Activated naive CD4-positive, alpha-beta T cell treated with anti-CD3 and anti-CD28 coated beads, Interleukin-2, amount 10 ng/mL, durations not matched to agents 7 days and 5 days (primary cell): ENCODE measurements around the gene ZMYND8.

Experiments
- CTCF ChIA-PET: fragments of 350-600 bp; sonication (Branson Sonifier 250); formaldehyde crosslinking; loops from one replicate; lab custom pipeline; 2021; ENCODE audit warnings: antibody characterized with exemption; lab: Charles Lee
- DNase-seq: peaks from one replicate; pipeline ENCODE4 v3.0.0-alpha.2; 2020
- H3K27ac Mint-ChIP-seq: one replicate; pipeline ENCODE4 v1.8.0; 2021; ENCODE audit warnings: mild to moderate bottlenecking, moderate library complexity, mixed read lengths
- H3K27me3 Mint-ChIP-seq: one replicate; pipeline ENCODE4 v1.8.0; 2021; ENCODE audit warnings: mild to moderate bottlenecking, mixed read lengths
- H3K36me3 Mint-ChIP-seq: one replicate; pipeline ENCODE4 v1.8.0; 2021; ENCODE audit warnings: mixed read lengths
- H3K4me1 Mint-ChIP-seq: one replicate; pipeline ENCODE4 v1.8.0; 2021; ENCODE audit warnings: mixed read lengths
- H3K4me3 Mint-ChIP-seq: one replicate; pipeline ENCODE4 v1.8.0; 2021; ENCODE audit warnings: mild to moderate bottlenecking, moderate library complexity, mixed read lengths
- H3K9me3 Mint-ChIP-seq: one replicate; pipeline ENCODE4 v1.8.0; 2021; ENCODE audit warnings: mixed read lengths

ZMYND8 gene

DNA sequence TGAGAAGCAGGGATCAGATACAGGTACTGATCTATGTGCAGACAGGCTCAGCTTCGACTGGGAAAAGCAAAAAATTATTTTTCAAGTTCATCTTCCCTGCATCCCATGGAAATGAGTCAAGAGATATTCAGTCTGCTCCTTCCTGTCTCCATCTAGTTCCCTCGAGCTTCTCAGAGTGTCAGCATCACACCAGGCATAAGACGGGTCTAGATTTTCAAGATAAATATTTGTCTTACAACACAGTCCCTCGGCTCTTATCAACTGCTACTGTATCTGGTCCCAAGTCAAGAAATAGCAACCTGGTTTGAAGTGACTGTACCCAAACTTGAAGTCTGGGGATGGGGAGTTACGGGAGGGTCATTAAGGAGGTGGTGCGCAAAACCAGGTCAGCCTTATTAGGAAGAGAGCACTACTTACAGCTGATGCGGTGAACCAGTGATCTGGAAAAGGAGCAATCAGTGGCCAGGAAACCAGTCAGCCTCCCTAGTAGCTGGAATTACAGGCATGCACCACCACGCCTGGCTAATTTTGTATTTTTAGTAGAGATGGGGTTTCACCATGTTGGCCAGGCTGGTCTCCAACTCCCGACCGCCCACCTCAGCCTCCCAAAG is 29.7 kb downstream of the ZMYND8 start:
- Mint-ChIP-seq H3K4me1 (peaks cover 23% of the 10 kb centered on the region), H3K27me3 (no peaks in the 10 kb centered on the region), H3K27ac (peak overlapping the region; percentile 19), H3K9me3 (no peaks in the 10 kb centered on the region), H3K4me3 (no peak overlapping the region), H3K36me3 (peaks cover 32% of the 10 kb centered on the region)
- CTCF ChIA-PET, result interaction anchor here (3.1 kb wide), 1 partner anchor 57 kb away, joined by 8 read pairs; no protein-coding TSS in a partner anchor
- DNase-seq, result no peak

- DNase-seq, result no peak
- CTCF ChIA-PET, result no interaction called here
- Mint-ChIP-seq H3K27me3 (no peaks in the 10 kb centered on the region), H3K4me1 (peaks cover 27% of the 10 kb centered on the region), H3K27ac (no peak overlapping the region), H3K4me3 (no peak overlapping the region), H3K9me3 (no peaks in the 10 kb centered on the region), H3K36me3 (peaks cover 22% of the 10 kb centered on the region)
Observed at GRCh38 chr20:47325242-47325641, 31.3 kb downstream of the ZMYND8 start.

- Mint-ChIP-seq H3K9me3 (no peaks in the 10 kb centered on the region), H3K4me3 (no peak overlapping the region), H3K27me3 (no peaks in the 10 kb centered on the region), H3K4me1 (peaks cover 63% of the 10 kb centered on the region), H3K36me3 (peaks cover 19% of the 10 kb centered on the region), H3K27ac (no peak overlapping the region)
- DNase-seq, result no peak
- CTCF ChIA-PET, result no interaction called here
Observed at GRCh38 chr20:47320990-47321805, 35.3 kb downstream of the ZMYND8 start.

DNA sequence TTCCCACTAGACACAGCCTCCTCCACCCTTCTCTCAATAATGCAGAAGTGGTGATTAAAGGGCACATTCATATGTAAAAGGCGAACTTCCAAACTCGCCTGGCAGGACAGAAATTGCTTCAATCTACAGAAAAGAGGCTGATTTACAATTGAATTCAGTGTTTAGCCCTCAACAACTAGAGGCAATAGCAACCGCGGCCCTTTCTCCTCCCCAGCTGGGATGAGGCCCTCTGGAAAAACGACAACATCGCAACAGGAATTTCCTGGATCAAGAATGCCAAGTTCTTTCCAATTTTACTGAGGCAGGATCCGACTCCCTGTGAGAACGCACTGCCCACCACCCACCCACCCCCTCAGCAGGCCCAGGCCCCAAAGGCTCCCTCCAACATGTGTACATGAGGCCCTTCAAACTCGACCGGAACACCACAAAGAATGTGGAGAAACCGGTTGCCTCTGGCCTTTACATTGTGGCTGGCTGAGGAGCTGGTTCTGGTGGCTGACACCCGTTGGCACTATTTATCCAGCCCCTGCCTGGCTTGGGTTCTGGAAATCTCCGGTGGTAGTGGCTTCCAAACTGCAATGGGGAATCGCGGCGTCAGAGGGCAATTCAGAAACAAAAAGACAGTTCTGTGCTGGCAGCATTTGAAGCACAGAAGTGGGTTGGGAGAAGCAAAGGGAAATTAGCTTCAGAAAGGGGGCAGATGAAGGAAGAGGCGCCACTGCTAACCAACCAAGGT is 36.8 kb downstream of the ZMYND8 start:
- Mint-ChIP-seq H3K4me3 (no peak overlapping the region), H3K36me3 (peaks cover 24% of the 10 kb centered on the region), H3K4me1 (peaks cover 77% of the 10 kb centered on the region), H3K27ac (peak overlapping the region; percentile 76), H3K27me3 (no peaks in the 10 kb centered on the region), H3K9me3 (no peaks in the 10 kb centered on the region)
- DNase-seq, result no peak
- CTCF ChIA-PET, result interaction anchor here (1.8 kb wide), 1 partner anchor 46 kb away, joined by 5 read pairs; no protein-coding TSS in a partner anchor

- H3K27me3 Mint-ChIP-seq, result no peaks in the 10 kb centered on the region
- H3K27ac Mint-ChIP-seq, result peak overlapping the region; percentile 76
- peaks cover 81% of the 10 kb centered on the region for H3K4me1 Mint-ChIP-seq
- peak; percentile 30 for DNase-seq
- no peaks in the 10 kb centered on the region for H3K9me3 Mint-ChIP-seq
- CTCF ChIA-PET, result interaction anchor here (1.8 kb wide), 1 partner anchor 46 kb away, joined by 5 read pairs; no protein-coding TSS in a partner anchor
- H3K4me3 Mint-ChIP-seq, result peak overlapping the region; percentile 21
- peaks cover 26% of the 10 kb centered on the region for H3K36me3 Mint-ChIP-seq
Observed at GRCh38 chr20:47318586-47319516, 37.6 kb downstream of the ZMYND8 start.

DNA sequence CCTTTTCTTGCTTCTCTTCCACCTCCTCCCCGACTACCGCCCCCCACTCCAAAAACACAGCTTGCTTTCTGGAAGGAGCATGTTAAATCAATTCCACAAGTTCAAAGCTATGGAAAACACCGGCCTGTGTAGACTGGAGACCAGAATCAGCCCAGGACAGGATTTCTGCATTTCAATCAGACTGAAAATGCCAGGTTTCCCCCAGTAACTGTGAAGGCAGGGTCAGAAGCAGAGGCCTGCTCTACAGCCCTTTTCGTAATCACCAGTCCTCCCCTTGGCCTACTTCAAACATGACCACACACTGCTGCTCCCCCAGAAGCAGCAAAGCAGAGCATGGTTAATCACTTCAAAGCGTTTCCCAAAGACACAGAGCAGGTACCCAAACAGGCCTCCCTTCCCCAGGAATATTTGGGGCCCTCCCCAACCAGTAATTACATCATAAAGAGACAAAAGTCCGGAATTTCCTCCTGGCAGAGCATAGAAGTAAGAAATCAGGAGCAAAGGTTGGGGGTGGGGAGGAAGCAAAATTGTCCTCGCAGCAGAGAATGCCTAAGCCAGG is 38.4 kb downstream of the ZMYND8 start:
- Mint-ChIP-seq H3K9me3 (no peaks in the 10 kb centered on the region), H3K27ac (peak overlapping the region; percentile 86), H3K4me3 (no peak overlapping the region), H3K4me1 (peaks cover 78% of the 10 kb centered on the region), H3K36me3 (peaks cover 24% of the 10 kb centered on the region), H3K27me3 (no peaks in the 10 kb centered on the region)
- no peak for DNase-seq
- CTCF ChIA-PET, result interaction anchor here (1.2 to 1.9 kb wide), 2 partner anchors 44 to 66 kb away, joined by 4 to 5 read pairs; no protein-coding TSS in a partner anchor

DNA sequence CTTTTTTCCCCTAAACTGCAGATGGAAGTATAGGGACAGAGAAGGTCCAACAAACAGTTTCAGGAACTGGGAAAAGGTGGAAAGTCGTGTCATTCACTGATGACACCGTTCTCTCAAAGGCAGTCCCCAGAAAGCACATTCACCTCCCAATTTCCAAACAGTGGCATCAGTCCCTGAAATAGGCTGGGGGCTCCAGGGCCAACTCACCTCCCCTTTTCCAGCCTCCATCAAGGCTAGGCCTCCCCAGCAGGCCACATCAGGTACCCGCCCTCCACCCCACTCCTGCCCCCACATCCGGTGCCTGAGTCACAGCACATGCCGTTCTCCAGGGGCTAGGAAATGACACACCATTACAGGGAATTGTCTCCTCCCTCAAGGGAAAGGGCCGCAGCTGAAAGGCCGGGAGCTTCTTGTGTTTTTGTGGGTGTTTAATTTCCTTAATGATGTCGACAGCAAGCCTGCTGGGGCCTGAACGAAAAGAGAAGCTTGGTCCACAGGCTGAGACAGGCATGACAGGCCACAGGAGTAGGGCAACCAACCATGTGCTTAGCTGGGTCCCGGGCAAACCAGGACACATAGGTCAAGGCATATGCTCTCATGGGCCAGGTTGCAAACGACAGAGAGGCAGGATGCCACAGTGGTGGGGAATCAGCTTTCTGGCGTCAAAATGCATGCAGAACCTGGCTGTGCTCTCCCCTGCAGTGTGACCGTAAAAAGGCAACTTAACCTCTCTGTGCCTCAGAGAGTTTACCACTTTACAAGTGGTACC is 39.2 kb downstream of the ZMYND8 start:
- Mint-ChIP-seq H3K4me3 (peak overlapping the region; percentile 10), H3K9me3 (no peaks in the 10 kb centered on the region), H3K36me3 (peaks cover 25% of the 10 kb centered on the region), H3K27ac (peak overlapping the region; percentile 86), H3K27me3 (no peaks in the 10 kb centered on the region), H3K4me1 (peaks cover 72% of the 10 kb centered on the region)
- peak; percentile 62 for DNase-seq
- CTCF ChIA-PET, result interaction anchor here (1.2 to 1.9 kb wide), 2 partner anchors 44 to 67 kb away, joined by 4 to 5 read pairs; no protein-coding TSS in a partner anchor

DNA sequence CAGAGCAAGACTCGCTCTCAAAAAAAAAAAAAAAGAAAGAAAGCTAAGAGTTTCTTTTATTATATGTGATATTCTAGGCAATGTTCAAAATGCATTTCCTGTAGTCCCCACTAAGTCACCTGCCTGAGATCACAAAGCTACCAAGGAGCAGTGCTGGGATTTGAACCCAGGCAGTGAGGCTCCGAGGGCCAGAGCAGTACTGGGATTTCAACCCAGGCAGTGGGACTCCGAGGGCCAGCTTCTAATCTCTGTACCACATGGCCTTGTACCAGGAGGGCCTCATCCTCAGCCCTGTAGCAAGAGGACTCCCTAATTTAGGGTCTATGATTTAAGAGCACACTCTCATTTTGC is 39.7 kb downstream of the ZMYND8 start:
- peak overlapping the region; percentile 86 for H3K27ac Mint-ChIP-seq
- H3K36me3 Mint-ChIP-seq, result peaks cover 26% of the 10 kb centered on the region
- H3K4me1 Mint-ChIP-seq, result peaks cover 69% of the 10 kb centered on the region
- CTCF ChIA-PET, result interaction anchor here (1.1 to 1.9 kb wide), 2 partner anchors 43 to 66 kb away, joined by 5 read pairs; no protein-coding TSS in a partner anchor
- no peaks in the 10 kb centered on the region for H3K9me3 Mint-ChIP-seq
- no peak for DNase-seq
- H3K27me3 Mint-ChIP-seq, result no peaks in the 10 kb centered on the region
- no peak overlapping the region for H3K4me3 Mint-ChIP-seq

DNA sequence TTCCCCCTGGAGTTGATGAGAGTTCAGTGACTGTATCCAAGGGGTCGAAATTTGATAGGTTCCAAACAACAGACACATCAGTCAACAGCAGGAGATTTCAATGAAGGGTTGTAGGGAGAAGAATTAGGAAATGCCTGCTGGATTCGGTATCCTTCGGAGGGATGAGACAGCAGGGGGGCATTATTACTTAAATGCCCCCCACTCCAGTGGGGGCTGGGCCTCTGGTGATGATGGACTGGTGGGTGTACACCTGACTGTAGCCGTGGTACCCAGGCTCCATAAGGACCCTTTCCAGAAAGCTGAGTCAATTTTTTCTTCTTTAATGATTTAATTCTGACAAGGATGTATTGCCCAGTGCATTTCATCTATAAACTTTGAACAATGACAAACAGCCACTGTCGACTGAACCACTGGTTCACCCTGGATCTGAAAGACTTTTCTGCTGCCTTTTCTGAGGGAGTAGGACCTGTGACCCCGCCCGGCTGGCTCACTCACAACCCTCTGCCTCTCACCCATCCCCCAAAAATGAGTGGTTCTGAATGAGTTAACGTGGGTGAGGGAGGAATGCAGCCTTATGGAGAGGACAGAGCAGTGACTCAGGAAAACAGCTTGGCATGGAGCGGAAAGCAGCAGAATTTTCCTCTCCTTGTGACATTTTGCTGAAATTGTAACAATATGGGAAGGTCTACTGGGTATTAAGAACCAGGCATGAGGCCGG is 41.0 kb downstream of the ZMYND8 start:
- H3K36me3 Mint-ChIP-seq, result peaks cover 32% of the 10 kb centered on the region
- no peaks in the 10 kb centered on the region for H3K9me3 Mint-ChIP-seq
- DNase-seq, result no peak
- peaks cover 59% of the 10 kb centered on the region for H3K4me1 Mint-ChIP-seq
- H3K4me3 Mint-ChIP-seq, result no peak overlapping the region
- H3K27ac Mint-ChIP-seq, result peak overlapping the region; percentile 49
- CTCF ChIA-PET, result interaction anchor here (0.8 to 1.1 kb wide), 2 partner anchors 45 to 68 kb away, joined by 3 to 5 read pairs; no protein-coding TSS in a partner anchor
- H3K27me3 Mint-ChIP-seq, result no peaks in the 10 kb centered on the region

GRCh38 chr20:47314647-47315338 is 41.7 kb downstream of the ZMYND8 start:
- CTCF ChIA-PET, result no interaction called here
- Mint-ChIP-seq H3K4me1 (peaks cover 52% of the 10 kb centered on the region), H3K9me3 (no peaks in the 10 kb centered on the region), H3K27me3 (no peaks in the 10 kb centered on the region), H3K27ac (no peak overlapping the region), H3K4me3 (no peak overlapping the region), H3K36me3 (peaks cover 28% of the 10 kb centered on the region)
- DNase-seq, result no peak

- no peak for DNase-seq
- H3K27ac Mint-ChIP-seq, result peak overlapping the region; percentile 28
- H3K4me1 Mint-ChIP-seq, result peaks cover 25% of the 10 kb centered on the region
- H3K4me3 Mint-ChIP-seq, result no peak overlapping the region
- no peaks in the 10 kb centered on the region for H3K27me3 Mint-ChIP-seq
- CTCF ChIA-PET, result no interaction called here
- H3K9me3 Mint-ChIP-seq, result no peaks in the 10 kb centered on the region
- H3K36me3 Mint-ChIP-seq, result peaks cover 27% of the 10 kb centered on the region
Observed at GRCh38 chr20:47311967-47312681, 44.4 kb downstream of the ZMYND8 start.
